Activated naive CD8-positive, alpha-beta T cell treated with anti-CD3 and anti-CD28 coated beads, Interleukin-2, amount 50 U/mL, for 16 hours (primary cell): ENCODE data around the gene TYSND1.
"Not testable (repeated sequence)": the region's sequence is repeated elsewhere in the genome, so short reads cannot be mapped to it uniquely, and the experiment has no call there.

Source experiments
- DNase-seq: peaks from one replicate; pipeline ENCODE4 v3.0.0-alpha.2; 2020; ENCODE audit warnings: low read depth, low spot score

Gene TYSND1

DNA sequence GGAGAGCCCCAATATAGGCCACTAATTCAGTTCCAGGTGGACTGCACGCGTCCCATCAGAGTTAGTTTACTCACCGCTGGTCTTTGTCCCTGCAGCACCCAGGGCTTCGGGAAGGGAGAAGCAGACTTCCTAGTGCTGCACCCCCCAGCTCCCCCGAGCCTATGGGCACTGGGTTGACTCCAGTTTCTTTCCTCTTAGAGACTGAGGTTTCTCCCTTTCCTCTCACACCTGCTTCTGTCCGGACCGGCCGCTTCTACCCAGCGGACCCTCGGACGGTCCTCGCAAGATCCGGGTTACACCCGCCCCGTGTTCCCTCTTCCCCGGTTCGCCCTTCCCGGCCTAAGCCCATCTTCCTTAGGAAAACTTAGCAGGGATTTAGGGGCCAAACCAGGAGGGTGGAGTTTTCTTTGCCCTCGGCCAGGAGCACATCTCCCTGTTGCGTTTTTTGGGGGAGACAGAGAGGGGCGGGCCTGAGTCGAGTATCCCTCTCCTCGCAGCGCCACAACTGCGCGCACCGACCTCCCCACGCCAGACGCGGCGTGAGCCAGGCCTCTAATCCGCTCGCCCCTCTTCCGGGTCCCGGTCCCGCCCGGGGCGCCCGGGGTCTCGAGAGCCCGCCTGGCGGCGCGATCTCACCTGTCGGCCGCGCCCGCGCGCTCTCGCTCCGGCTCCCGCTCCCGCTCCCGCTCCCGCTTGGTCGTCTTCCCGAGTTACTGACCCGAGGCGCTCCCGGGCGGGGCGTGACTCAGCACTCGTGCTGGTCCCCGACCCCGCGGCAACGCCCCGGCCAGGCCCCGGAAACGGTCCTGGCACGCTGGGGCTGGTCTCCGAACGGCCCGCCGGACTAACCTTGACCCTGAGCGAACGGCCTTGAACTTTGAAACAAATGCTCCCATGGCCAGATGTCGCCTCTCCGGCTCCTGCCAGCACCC lies 14.1 kb downstream of the TYSND1 start, which contains the start of gene AIFM2:
TSS of gene AIFM2 (minus strand) at position 728 of the 932 bp plus-strand sequence. CDS start 8,741 bp downstream, outside the sequence.
- DNase-seq: peak; percentile 14

DNA sequence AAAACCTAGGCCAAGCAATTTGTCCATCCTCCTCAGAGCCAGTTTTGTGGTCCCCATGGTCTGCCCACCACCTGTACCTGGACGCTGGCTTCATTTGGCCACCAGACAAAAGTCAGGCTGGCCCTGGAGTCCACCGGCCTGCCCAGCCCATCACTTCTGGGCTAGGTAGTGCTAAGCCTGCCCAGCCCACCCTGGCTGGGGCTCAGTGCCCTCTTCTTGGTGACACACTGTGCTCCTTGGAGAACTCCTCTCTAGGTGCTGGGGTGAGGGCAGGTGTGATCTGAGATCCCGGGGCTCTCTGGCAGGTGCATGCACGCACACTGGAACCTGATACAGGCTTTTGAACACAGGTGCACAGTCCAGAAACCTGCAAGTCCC lies 15.0 kb downstream of the TYSND1 start:
- no peak for DNase-seq

DNA sequence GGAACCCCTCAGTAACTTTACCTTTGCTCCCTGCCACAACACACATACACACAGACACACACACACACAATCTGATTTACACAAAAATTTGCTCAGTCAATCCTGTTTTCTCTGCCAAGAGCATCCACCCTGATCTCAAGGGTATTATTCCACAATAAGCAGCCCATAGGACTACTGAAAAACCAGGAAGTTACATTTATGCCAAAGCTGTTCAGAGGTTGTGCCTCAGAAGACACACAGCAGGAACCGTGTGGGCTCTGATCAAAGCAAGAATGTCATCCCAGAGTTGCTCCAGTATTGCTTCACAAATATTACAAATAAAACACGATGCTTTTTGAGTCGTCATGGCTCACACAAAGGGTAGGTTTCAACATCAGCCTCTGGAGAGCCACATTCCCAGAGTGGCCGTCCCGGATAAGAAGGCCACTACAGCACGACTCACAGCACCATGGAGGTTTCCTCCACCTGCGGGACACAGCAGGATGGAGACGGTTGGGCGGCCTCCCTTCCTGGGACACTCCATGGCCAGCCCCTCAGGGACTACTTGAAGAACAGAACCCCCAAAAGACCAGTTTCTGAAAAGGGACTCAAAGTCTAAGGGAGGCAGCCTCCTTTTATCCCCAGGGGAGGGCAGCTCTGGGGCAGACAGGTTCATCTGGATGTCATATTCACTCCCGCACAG lies 15.5 kb downstream of the TYSND1 start:
- DNase-seq: no peak

DNA sequence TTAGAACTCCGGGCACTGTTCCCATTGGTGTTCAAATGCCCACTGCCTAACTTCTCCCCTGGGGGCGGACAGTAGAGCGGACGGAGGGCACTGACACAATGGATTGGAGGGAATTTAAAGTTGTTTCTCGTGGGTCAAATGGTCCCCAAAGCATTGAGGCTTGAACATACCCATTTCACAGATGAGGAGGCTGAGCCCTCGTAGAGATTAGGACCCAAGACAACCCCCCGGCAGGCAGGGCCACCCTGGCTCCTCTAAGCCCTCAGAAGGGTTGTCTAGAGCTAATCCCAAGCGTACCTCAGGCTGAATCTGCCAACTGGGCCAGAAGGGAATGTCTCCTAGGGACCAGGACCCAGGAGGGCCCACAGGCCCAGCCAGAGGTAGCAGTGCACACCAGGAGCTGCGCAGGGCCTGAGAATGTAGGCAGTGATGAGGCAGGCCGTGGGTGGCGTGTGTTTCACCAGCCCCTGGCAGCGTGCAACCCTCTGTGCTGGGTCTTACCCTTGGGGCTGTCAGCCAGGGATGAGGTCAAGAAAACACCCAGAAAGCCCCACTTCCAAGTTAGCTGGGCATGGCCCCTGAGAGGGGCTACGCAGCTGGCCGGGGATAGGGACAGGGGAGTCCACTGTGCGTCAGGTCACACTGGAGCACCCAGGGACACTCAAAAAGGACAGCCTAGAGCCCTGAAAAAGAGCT lies 19.7 kb downstream of the TYSND1 start:
- no peak for DNase-seq

DNA sequence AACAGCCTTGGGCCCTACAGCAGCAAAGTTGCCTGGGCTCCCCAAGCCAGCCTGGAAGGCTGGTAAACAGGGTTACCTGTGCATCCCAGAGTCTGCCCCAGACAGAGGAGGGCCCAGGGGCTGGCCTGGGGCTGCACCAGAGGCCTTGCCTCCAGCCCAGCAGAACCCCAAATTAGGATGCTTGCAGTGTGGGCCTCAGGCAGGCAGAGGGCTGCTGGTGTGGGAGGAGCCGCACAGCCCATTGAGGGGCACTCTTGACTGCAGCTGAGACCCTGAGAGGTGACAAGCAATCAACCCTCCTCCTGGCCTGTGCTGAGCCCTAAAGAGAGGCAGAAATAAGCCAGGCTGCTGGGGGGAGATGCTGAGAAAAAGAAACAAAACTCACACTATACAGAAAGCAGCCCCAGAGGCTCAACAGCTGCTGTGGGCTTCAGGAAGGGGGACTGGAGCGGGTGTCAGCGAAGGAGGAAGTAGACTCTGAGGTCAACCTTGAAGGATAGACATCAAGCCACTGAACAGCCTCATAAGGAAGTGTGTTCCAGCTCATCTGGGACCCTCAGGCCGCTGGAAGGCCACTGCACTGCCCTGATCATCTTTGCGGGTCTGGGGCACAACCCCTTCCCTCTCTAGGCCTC lies 20.5 kb downstream of the TYSND1 start:
- no peak for DNase-seq

DNA sequence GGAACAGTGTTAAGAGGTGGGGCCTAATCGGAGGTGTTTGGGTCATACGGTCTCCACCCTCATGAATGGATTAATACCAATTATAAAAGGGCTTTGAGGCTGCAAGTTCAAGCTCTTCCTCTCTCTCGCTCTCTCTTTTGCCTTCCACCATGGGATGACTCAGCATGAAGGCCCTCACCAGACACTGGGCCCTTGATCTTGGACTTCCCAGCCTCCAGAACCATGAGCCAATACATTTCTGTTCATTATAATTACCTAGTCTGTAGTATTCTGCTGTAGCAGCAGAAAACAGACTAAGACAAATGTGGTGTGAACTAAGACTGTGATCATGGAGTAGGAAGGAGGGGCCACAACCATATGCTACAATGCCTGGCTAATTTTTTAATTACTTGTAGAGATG lies 21.6 kb downstream of the TYSND1 start:
- DNase-seq: no peak

DNA sequence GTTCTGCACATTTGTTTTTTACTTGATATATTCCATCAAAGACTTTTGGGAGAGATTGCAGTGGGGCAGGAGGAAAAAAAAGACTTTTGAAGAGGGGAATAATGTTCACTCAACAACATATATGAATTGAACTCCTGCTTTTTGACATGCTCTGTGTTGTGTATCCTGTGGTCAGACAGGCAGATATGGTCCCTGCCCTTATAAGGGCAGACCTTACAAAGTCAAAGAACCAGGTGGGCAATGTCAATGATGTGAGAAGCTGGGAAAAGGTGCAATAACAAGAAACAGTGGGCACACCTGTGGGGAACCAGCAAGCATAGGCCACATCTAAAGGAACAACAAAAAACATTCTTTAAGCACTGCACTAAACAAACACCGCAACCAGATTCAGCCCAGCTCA lies 22.1 kb downstream of the TYSND1 start:
- DNase-seq: no peak

DNA sequence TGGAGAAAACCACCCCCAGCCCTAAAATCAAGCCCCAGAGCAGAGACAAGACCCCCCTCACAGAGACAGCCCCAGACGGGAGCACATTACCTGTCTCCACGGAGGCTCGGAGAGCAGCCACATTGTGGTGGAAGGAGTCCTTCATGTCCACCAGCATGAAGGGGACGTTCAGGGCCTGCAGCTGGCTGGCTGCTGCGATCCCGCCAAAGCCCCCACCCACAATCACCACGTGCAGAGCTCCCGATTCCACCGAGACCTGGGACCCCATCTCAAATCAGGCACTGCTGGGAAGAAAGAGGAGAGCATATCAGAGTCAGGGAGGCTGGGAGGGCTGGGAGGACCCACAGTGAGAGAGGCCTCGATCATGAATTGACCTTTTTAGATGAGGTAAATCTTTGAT lies 22.7 kb downstream of the TYSND1 start:
- no peak for DNase-seq

DNA sequence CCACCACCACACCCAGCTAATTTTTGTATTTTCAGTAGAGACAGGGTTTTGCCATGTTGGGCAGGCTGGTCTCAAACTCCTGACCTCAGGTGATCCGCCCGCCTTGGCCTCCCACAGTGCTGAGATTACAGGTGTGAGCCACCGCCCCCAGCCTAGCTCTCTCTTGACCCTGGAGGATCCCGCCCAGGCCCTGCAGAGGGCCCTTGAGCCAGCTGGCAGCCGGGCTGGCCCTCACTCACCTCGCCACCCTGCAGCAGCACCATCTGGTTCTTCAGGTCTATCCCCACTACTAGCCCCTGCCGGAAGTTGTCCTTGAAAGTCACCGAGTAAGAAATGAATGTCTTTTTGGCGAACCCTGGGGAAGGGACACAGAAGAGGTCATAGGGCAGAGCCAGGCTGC lies 23.3 kb downstream of the TYSND1 start:
- not testable (repeated sequence) for DNase-seq

DNA sequence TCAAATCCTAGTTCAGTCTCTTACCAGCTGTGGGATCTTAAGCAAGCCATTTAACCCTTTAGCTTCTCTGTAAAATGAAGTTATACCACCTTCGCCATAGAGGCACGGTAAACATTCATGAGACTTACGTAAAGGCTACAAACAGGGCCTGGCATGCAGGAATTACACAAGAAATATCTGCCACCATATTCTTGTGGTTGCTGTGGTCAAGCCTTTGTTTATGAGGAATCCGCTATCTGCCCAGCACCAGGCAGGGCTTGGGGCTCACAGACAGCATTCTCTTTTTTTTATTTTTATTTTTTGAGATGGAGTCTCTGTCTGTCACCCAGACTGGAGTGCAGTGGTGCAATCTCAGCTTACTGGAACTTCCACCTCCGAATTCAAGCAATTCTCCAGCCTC lies 23.8 kb downstream of the TYSND1 start:
- DNase-seq: no peak

DNA sequence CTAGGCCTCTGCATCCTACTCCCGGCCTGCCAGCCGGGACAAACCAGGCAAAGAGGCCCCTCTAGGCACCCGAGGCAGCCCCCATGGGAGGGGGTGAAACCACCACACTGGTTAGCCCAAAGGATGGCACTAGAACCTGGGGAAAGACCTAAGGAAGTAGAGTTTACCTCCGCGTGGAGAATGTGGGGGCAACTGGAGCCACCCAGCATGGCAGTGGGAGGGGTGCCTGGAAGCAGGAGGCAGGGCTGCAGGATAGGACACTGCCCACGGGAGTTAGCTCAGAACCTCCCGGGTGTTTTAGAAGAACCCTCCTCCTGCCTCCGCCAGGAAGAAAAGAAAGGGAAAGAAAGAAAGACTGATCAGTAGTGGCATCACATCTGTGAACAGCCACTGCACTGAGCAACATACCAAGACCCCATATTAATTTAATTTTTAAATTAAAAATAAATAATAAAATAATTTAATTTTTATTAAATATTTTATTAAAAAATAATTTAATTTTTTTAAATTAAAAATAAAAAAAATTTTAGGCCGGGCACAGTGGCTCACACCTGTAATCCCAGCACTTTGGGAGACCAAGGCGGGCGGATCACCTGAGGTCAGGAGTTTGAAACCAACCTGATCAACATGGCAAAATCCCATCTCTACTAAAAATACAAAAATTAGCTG lies 25.1 kb downstream of the TYSND1 start:
- no peak for DNase-seq

DNA sequence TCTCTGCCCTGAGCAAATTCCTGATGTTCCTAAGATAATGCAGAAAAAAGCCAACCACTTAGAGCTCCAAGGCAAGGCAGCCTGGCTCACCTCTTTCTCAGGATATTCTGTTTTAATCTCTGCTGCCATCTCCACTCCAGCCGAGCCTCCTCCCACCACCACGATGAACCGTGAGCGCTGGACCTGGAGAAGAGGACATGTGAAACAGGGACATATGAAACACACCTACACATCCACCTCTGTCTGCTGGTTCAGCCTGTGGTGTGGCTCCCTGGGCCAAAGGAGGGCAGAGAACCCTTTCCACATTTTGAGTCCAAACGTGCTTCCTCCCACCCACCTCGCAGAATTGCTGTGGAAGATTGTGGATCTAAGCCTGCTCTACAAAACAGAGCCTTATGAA lies 26.1 kb downstream of the TYSND1 start:
- no peak for DNase-seq

DNA sequence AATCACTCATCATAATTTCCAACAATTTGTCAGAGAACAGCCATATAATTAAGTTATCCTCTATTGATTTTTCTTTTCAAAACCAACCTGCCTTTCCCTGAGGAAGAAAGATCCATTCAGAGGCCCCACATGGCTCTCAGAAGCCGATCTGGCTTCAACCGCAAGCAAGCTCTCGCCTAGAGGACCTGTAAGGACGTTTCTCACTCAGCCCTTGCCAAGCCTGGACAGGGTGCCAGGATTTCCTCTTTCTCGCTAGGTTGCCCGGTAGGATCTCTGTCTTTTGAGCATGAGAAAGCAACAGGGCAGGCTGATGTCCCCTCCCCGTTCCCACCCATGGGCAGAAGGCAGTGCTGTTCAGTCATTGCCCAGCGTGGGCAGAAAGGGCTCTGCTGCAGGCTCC lies 26.9 kb downstream of the TYSND1 start:
- no peak for DNase-seq

DNA sequence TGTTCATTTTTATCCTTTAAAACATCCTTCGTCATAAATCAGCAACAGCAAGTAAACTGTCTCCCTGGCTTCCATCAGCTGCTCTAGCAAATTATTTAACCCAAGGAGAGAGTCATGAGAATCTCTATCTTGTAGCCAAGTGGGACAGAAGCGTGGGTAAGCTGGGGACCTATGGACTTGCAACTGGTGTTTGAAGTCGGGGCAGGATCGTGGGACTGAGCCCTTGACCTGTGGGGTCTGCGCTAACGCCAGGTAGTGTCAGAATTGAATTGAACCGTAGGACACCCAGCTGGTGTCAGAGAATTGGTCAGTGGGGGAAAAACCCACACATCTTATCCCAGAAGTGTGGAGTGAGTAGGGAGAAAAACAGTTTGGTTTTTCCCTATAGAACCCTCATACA lies 27.3 kb downstream of the TYSND1 start:
- DNase-seq: no peak

DNA sequence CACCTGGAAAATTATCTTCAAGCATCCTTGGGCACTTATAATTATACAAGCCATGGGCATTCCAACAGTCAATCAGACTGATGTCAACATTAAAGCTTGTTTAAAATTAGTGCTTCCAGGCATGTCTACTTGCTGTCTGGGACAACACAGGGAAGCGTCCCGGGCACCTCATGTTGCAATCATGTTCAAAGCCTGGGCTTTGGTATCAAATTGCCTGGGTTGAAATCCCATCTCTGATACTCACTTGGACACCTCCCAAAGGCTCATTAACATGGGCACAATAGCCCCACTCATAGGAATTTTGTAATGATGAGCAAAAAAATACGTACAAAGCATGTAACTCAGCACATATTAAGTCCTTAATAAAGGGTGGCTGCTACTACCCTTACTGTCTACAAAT lies 28.3 kb downstream of the TYSND1 start:
- no peak for DNase-seq

DNA sequence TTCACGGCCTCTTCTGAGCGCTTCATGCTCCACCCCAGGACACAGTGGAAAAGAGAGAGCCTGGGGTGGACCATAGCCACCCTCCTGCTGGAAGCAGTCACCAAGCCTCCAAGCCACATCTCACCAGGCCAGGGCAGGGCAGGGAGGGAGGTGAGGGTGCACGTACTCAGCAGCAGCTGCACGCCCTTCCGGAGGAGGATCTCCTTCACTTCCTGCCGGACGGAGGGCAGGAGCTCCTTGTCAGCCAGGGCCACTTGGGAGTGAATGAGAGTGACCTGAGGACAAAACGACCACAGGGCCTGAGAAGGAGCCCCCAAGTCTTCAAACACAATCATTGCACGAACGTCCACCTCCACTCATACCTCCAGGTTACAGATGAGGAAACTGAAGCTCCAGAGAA lies 28.9 kb downstream of the TYSND1 start:
- DNase-seq: no peak

DNA sequence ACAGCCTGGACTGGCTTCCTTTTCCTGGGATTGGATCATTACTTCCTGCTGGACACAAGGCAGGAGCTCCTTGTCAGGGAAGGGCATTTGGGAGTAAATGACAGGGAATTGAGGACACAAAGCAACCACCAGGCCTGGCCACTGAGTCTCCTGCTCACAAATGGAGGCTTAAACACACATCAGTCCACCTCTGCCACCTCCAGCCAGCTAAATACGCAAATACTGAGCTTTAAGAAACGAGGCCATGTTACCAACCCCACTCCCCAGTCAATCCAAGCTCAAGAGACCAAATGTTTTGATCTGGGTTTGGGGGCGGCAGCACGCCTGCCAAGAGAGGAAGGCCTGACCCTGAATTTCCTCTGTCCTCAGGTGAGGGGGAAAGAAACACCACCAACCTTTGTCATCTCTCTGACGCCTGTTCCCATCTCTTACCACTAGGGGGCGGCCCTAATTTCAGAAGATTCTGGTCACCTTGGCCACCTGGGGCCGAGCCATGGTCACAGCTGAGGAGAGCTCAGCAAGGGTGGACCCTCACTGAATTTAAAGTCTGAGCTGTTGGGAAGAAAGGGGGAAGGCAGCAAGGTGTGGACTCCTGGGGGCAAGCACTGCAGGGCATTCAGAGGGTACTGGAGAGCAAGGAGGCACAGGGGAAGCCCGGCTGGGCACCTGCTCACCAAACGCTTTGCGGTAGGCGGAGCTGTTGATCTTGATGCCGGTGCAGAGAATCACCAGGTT lies 30.4 kb downstream of the TYSND1 start:
- peak; percentile 29 for DNase-seq

DNA sequence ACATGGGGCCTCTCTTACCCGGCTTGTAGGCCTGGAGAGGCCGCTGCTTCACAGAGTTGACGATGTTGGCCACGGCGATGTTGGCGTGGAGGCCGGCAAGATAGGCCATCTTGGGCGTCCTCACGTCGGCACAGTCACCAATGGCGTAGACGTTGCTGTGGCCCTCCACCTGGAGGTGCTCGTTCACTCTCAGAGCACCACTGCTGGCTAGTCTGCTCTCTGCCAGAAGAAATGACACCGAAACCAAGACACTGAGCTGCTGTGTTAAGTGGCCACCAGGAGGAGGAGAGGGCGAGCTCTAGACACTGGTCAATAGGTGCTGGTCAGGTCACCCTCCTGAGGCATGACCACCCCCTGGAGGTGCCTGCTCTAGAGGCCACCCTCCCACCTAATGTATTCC lies 31.6 kb downstream of the TYSND1 start:
- no peak for DNase-seq

DNA sequence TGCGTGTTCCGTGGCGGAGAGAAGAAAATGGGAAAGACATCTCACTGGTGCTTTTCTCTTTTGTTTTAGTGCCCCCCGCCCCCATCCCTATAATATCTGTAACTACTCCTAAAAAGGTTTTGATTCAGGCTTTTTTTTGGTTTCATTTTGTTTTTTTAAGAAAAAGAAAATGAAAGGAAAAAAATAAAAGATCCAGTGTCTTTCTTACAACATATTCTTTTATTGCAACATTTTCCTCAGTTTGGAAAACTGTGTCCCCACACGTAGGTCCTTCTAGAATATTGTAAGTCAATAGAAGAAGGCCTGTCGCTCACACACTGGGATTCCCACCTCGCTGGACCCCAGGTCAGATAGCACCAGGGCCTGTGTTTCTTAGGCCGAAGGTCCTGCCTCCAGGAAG lies 34.4 kb downstream of the TYSND1 start:
- DNase-seq: no peak

DNA sequence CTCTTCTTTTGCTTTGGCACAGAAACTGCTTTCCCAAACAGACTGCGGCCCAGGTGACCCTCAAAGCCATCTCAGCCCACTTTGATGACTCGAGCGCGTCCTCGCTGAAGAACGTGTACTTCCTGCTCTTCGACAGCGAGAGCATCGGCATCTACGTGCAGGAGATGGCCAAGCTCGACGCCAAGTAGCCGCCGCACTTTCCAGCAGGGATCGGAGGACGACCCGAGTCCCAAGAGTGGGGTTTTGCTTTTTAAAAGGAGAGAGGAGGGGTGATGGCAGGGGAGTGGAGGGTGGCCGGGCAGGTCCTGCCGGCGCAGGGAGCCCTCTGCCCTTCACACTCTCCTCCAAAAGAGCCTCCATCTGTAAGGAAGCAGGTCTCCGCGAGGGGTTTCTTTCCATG lies 35.0 kb downstream of the TYSND1 start:
- no peak for DNase-seq
